ENCODE data around the gene ATP9A.

Gene ATP9A

GRCh38 chr20:51565298-51566144 is 202.7 kb downstream of the ATP9A start:
- no peak for TF ChIP-seq RBAK (tag by site-specific recombination; IDR thresholded peaks at IDR 0.05)
- no peak for TF ChIP-seq ZEB2 (tag by site-specific recombination; IDR thresholded peaks at IDR 0.05)
- peak; percentile 60 for TF ChIP-seq SCRT2 (tag by site-specific recombination; IDR thresholded peaks at IDR 0.05)
- no peak for TF ChIP-seq ZNF146 (tag by site-specific recombination; IDR thresholded peaks at IDR 0.05)

GRCh38 chr20:51563486-51564332 is 204.5 kb downstream of the ATP9A start:
- H3K27ac ChIP-seq (ENCODE audit: extremely low read depth, low read depth, low read length), result no peak overlapping the region
- ChIA-PET CTCF (interaction anchor here (0.5 to 2.6 kb wide), 5 partner anchors 31 to 769 kb away, joined by 3 to 9 read pairs (median 3); partner anchors contain the start of gene BCAS4), POLR2A (interaction anchor here (1.0 kb wide), 1 partner anchor 25 kb away, joined by 7 read pairs; no protein-coding TSS in a partner anchor)
- H3K4me1 ChIP-seq (ENCODE audit: control insufficient read depth, insufficient read depth, low read length), result peaks cover 12% of the 10 kb centered on the region
- H3K9me3 ChIP-seq (ENCODE audit: control insufficient read depth, insufficient read depth, low read depth, low read length), result no peaks in the 10 kb centered on the region
- no peaks in the 10 kb centered on the region for H3K36me3 ChIP-seq (ENCODE audit: control insufficient read depth in 2 of 2, insufficient read depth in 1 of 2, low read length in 2 of 2)
- no peak overlapping the region for H3K4me3 ChIP-seq (ENCODE audit: low read depth, low read length)
- TF ChIP-seq ZNF623 (tag by site-specific recombination; IDR thresholded peaks at IDR 0.05) (no peak), ZIC2 (tag by site-specific recombination; IDR thresholded peaks at IDR 0.05) (0 out of 2 replicates have a peak, but pooled peaks have one; percentile 12), ZBTB48 (tag by site-specific recombination; IDR thresholded peaks at IDR 0.05) (no peak), KLF16 (tag by site-specific recombination; IDR thresholded peaks at IDR 0.05) (peak; percentile 51), ZNF600 (tag by site-specific recombination; IDR thresholded peaks at IDR 0.05) (peak; percentile 71; the same call in 1 of the 2 replicates), ZNF701 (tag by site-specific recombination; IDR thresholded peaks at IDR 0.05) (no peak), PRDM10 (tag by site-specific recombination; IDR thresholded peaks at IDR 0.05) (0 out of 2 replicates have a peak, but pooled peaks have one; percentile 32), ZNF280C (tag by site-specific recombination; IDR thresholded peaks at IDR 0.05) (no peak), ZEB2 (tag by site-specific recombination; IDR thresholded peaks at IDR 0.05) (0 out of 2 replicates have a peak, but pooled peaks have one; percentile 19), ZNF2 (tag by site-specific recombination; IDR thresholded peaks at IDR 0.05) (no peak), KLF10 (tag by site-specific recombination; IDR thresholded peaks at IDR 0.05) (peak; percentile 74), BCL11A (tag by site-specific recombination; IDR thresholded peaks at IDR 0.05; ENCODE audit: low read depth) (peak; percentile 77), KLF9 (tag by site-specific recombination; IDR thresholded peaks at IDR 0.05; ENCODE audit: low read depth) (peak; percentile 83), ZNF350 (tag by site-specific recombination; IDR thresholded peaks at IDR 0.05) (no peak), GLIS1 (tag by site-specific recombination; IDR thresholded peaks at IDR 0.05) (peak; percentile 58), IKZF3 (tag by site-specific recombination; IDR thresholded peaks at IDR 0.05) (no peak), SP2 (tag by site-specific recombination; IDR thresholded peaks at IDR 0.05) (no peak), ZFP69B (tag by site-specific recombination; IDR thresholded peaks at IDR 0.05) (peak; percentile 98), ZNF692 (tag by site-specific recombination; IDR thresholded peaks at IDR 0.05) (peak; percentile 97)
- TF ChIP-seq, protein P1, sequence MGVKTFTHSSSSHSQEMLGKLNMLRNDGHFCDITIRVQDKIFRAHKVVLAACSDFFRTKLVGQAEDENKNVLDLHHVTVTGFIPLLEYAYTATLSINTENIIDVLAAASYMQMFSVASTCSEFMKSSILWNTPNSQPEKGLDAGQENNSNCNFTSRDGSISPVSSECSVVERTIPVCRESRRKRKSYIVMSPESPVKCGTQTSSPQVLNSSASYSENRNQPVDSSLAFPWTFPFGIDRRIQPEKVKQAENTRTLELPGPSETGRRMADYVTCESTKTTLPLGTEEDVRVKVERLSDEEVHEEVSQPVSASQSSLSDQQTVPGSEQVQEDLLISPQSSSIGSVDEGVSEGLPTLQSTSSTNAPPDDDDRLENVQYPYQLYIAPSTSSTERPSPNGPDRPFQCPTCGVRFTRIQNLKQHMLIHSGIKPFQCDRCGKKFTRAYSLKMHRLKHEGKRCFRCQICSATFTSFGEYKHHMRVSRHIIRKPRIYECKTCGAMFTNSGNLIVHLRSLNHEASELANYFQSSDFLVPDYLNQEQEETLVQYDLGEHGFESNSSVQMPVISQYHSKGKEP (tag by site-specific recombination; IDR thresholded peaks at IDR 0.05), result no peak

More at GRCh38 chr20:51565298-51566144, 202.7 kb downstream of the ATP9A start:
- H3K4me1 ChIP-seq (ENCODE audit: control insufficient read depth, insufficient read depth, low read length), result peaks cover 12% of the 10 kb centered on the region
- H3K9me3 ChIP-seq (ENCODE audit: control insufficient read depth, insufficient read depth, low read depth, low read length), result no peaks in the 10 kb centered on the region
- H3K27ac ChIP-seq (ENCODE audit: extremely low read depth, low read depth, low read length), result no peak overlapping the region
- no peaks in the 10 kb centered on the region for H3K36me3 ChIP-seq (ENCODE audit: control insufficient read depth in 2 of 2, insufficient read depth in 1 of 2, low read length in 2 of 2)
- ChIA-PET CTCF (interaction anchor here (0.6 to 2.0 kb wide), 4 partner anchors 29 to 1023 kb away, joined by 3 to 6 read pairs (median 3); no protein-coding TSS in a partner anchor), POLR2A (interaction anchor here (0.5 kb wide), 1 partner anchor 178 kb away, joined by 3 read pairs; no protein-coding TSS in a partner anchor)
- no peak overlapping the region for H3K4me3 ChIP-seq (ENCODE audit: low read depth, low read length)

Measured in HEK293 (cell line).